Activated CD4-positive, alpha-beta T cell treated with anti-CD3 and anti-CD28 coated beads, Interleukin-2, amount 10 ng/mL, durations not matched to agents 24 days and 14 days (primary cell): Measurements from ENCODE around the gene APOBEC3A. TPM values are rescaled to one million over a fixed set of nuclear protein-coding genes. Genes with fewer than 3 reads are reported as not detected.
"Not testable (repeated sequence)": the region's sequence is repeated elsewhere in the genome, so short reads cannot be mapped to it uniquely, and the experiment has no call there.

Experiments used
- DNase-seq: peaks from one replicate; pipeline ENCODE4 v3.0.0; 2022
- H3K27ac Mint-ChIP-seq: one replicate; pipeline ENCODE4 v1.8.0; 2022; ENCODE audit warnings: mild to moderate bottlenecking, mixed read lengths
- H3K27me3 Mint-ChIP-seq: one replicate; pipeline ENCODE4 v1.8.0; 2022; ENCODE audit warnings: mixed read lengths
- H3K36me3 Mint-ChIP-seq: one replicate; pipeline ENCODE4 v1.8.0; 2022; ENCODE audit warnings: low read depth, mild to moderate bottlenecking, mixed read lengths
- H3K4me1 Mint-ChIP-seq: one replicate; pipeline ENCODE4 v1.8.0; 2021; ENCODE audit warnings: mixed read lengths
- H3K4me3 Mint-ChIP-seq: one replicate; pipeline ENCODE4 v1.8.0; 2022; ENCODE audit warnings: mild to moderate bottlenecking, moderate library complexity, mixed read lengths
- H3K9me3 Mint-ChIP-seq: one replicate; pipeline ENCODE4 v1.8.0; 2021; ENCODE audit warnings: mixed read lengths
- intact Hi-C: fragments of 100-400 bp; cut with micrococcal nuclease; formaldehyde crosslinking; loops from one replicate; pipeline ENCODE4 v1.15.1; 2023
- total RNA-seq: library from RNA; stranded (reverse); gene quantifications from 2 replicates; pipeline ENCODE4 v1.2.3, GENCODE V29; 2022

APOBEC3A gene
- total RNA-seq, 1 donor from 2014 or later: not detected

GRCh38 chr22:38971791-38972190 is 14.4 kb downstream of the APOBEC3A start:
- DNase-seq: no peak
- intact Hi-C loops: loop anchor here (5.0 kb wide), 1 partner anchor 36 kb away; no protein-coding TSS in a partner anchor
- Mint-ChIP-seq H3K36me3 (no peaks in the 10 kb centered on the region), H3K27me3 (peaks cover 16% of the 10 kb centered on the region), H3K27ac (no peak overlapping the region), H3K4me3 (no peak overlapping the region), H3K9me3 (no peaks in the 10 kb centered on the region), H3K4me1 (peaks cover 18% of the 10 kb centered on the region)

- no peak overlapping the region for H3K4me3 Mint-ChIP-seq
- H3K27me3 Mint-ChIP-seq: peaks cover 19% of the 10 kb centered on the region
- intact Hi-C loops: loop anchor here (5.0 kb wide), 1 partner anchor 35 kb away; no protein-coding TSS in a partner anchor
- H3K9me3 Mint-ChIP-seq: peaks cover 7% of the 10 kb centered on the region
- H3K4me1 Mint-ChIP-seq: peaks cover 18% of the 10 kb centered on the region
- no peak overlapping the region for H3K27ac Mint-ChIP-seq
- DNase-seq: no peak
- H3K36me3 Mint-ChIP-seq: no peaks in the 10 kb centered on the region
Measured at GRCh38 chr22:38972558-38972957, 15.1 kb downstream of the APOBEC3A start.

- Mint-ChIP-seq H3K27me3 (peaks cover 19% of the 10 kb centered on the region), H3K27ac (no peak overlapping the region), H3K4me3 (no peak overlapping the region), H3K36me3 (no peaks in the 10 kb centered on the region), H3K9me3 (peaks cover 7% of the 10 kb centered on the region), H3K4me1 (peaks cover 11% of the 10 kb centered on the region)
- DNase-seq: peak; percentile 89
- intact Hi-C loops: loop anchor here (5.0 kb wide), 1 partner anchor 34 kb away; no protein-coding TSS in a partner anchor
Measured at GRCh38 chr22:38973289-38974169, 16.1 kb downstream of the APOBEC3A start.

GRCh38 chr22:38974170-38974825 is 16.9 kb downstream of the APOBEC3A start:
- Mint-ChIP-seq H3K4me1 (peaks cover 9% of the 10 kb centered on the region), H3K4me3 (no peak overlapping the region), H3K36me3 (no peaks in the 10 kb centered on the region), H3K27me3 (peaks cover 15% of the 10 kb centered on the region), H3K9me3 (peaks cover 7% of the 10 kb centered on the region), H3K27ac (no peak overlapping the region)
- intact Hi-C loops: loop anchor here (5.0 kb wide), 1 partner anchor 33 kb away; no protein-coding TSS in a partner anchor
- no peak for DNase-seq

GRCh38 chr22:38974826-38975175 is 17.4 kb downstream of the APOBEC3A start:
- peaks cover 7% of the 10 kb centered on the region for H3K9me3 Mint-ChIP-seq
- no peak overlapping the region for H3K4me3 Mint-ChIP-seq
- peaks cover 9% of the 10 kb centered on the region for H3K4me1 Mint-ChIP-seq
- no peak for DNase-seq
- no peak overlapping the region for H3K27ac Mint-ChIP-seq
- peaks cover 13% of the 10 kb centered on the region for H3K27me3 Mint-ChIP-seq
- intact Hi-C loops: loop anchor here (5.0 kb wide), 1 partner anchor 32 kb away; no protein-coding TSS in a partner anchor
- no peaks in the 10 kb centered on the region for H3K36me3 Mint-ChIP-seq

GRCh38 chr22:38977289-38977688 is 19.9 kb downstream of the APOBEC3A start:
- H3K27ac Mint-ChIP-seq: not testable (repeated sequence)

GRCh38 chr22:38980587-38980986 is 23.2 kb downstream of the APOBEC3A start:
- intact Hi-C loops: loop anchor here (5.0 kb wide), 1 partner anchor 117 kb away; the partner anchor contains the start of gene APOBEC3H
- not testable (repeated sequence) for H3K27me3 Mint-ChIP-seq, H3K27ac Mint-ChIP-seq, H3K9me3 Mint-ChIP-seq, H3K4me3 Mint-ChIP-seq, DNase-seq
- Mint-ChIP-seq H3K4me1 (peaks cover 38% of the 10 kb centered on the region), H3K36me3 (peaks cover 22% of the 10 kb centered on the region)

More at GRCh38 chr22:38977289-38977688, 19.9 kb downstream of the APOBEC3A start:
- H3K27me3 Mint-ChIP-seq, intact Hi-C loops, H3K4me3 Mint-ChIP-seq, H3K9me3 Mint-ChIP-seq, DNase-seq, H3K36me3 Mint-ChIP-seq: not testable (repeated sequence)
- H3K4me1 Mint-ChIP-seq: peaks cover 17% of the 10 kb centered on the region

- Mint-ChIP-seq H3K27me3 (peaks cover 5% of the 10 kb centered on the region), H3K36me3 (peaks cover 22% of the 10 kb centered on the region), H3K9me3 (peaks cover 7% of the 10 kb centered on the region), H3K4me3 (peak overlapping the region; percentile 77), H3K27ac (peak overlapping the region; percentile 90), H3K4me1 (peaks cover 44% of the 10 kb centered on the region)
- DNase-seq: no peak
- intact Hi-C loops: loop anchor here (5.0 kb wide), 1 partner anchor 116 kb away; the partner anchor contains the start of gene APOBEC3H
Measured at GRCh38 chr22:38981005-38981991, 23.9 kb downstream of the APOBEC3A start.

- H3K27me3 Mint-ChIP-seq: peaks cover 2% of the 10 kb centered on the region
- H3K4me3 Mint-ChIP-seq: peak within 1 kb of the TSS; percentile 77
- peaks cover 50% of the 10 kb centered on the region for H3K4me1 Mint-ChIP-seq
- DNase-seq: peak; percentile 94
- H3K9me3 Mint-ChIP-seq: peaks cover 3% of the 10 kb centered on the region
- intact Hi-C loops: loop anchor here (2.0 to 5.0 kb wide), 2 partner anchors 39 to 115 kb away; partner anchors contain the start of genes APOBEC3D and APOBEC3H
- peaks cover 25% of the 10 kb centered on the region for H3K36me3 Mint-ChIP-seq
- H3K27ac Mint-ChIP-seq: peak within 1 kb of the TSS; percentile 90
Measured at GRCh38 chr22:38981992-38982927, 24.9 kb downstream of the APOBEC3A start, which contains the start of gene APOBEC3B. TSS of gene APOBEC3B (plus strand) at chr22:38982347. CDS start at chr22:38982454, 107 bp downstream.

- Mint-ChIP-seq H3K4me1 (peaks cover 68% of the 10 kb centered on the region), H3K27ac (peak overlapping the region; percentile 49), H3K9me3 (no peaks in the 10 kb centered on the region), H3K27me3 (peaks cover 2% of the 10 kb centered on the region), H3K4me3 (peak overlapping the region; percentile 8), H3K36me3 (peaks cover 34% of the 10 kb centered on the region)
- DNase-seq: no peak
- intact Hi-C loops: loop anchor here (2.0 to 5.0 kb wide), 2 partner anchors 113 kb away; partner anchors contain the start of gene APOBEC3H
Measured at GRCh38 chr22:38984224-38984623, 26.8 kb downstream of the APOBEC3A start.

GRCh38 chr22:38984784-38985757 is 27.7 kb downstream of the APOBEC3A start:
- intact Hi-C loops: loop anchor here (1.0 to 5.0 kb wide), 5 partner anchors 31 to 114 kb away; partner anchors contain the start of gene APOBEC3H
- Mint-ChIP-seq H3K27ac (peak overlapping the region; percentile 92), H3K36me3 (peaks cover 36% of the 10 kb centered on the region), H3K4me1 (peaks cover 74% of the 10 kb centered on the region), H3K4me3 (peak overlapping the region; percentile 63)
- peak; percentile 95 for DNase-seq
- not testable (repeated sequence) for H3K27me3 Mint-ChIP-seq, H3K9me3 Mint-ChIP-seq
